ENCODE results near the gene ERO1B. TPM values are rescaled to one million over a fixed set of nuclear protein-coding genes. Genes with fewer than 3 reads are reported as not detected.

Gene ERO1B
- 8.4 and 8.5 TPM in 2 replicates for total RNA-seq

GRCh38 chr1:236281654-236282424, at the start of gene ERO1B:
Gene ERO1B, minus strand, starts transcription at chr1:236281958. Its CDS starts 175 bp downstream, at chr1:236281783.

Other genes with a start within 250 kb of the ERO1B start
- 286 and 303 TPM in 2 replicates for gene NID1, start 216.9 kb downstream of the ERO1B start, total RNA-seq
- 5.7 and 9.4 TPM in 2 replicates for gene GPR137B, start 139.4 kb downstream of the ERO1B start, total RNA-seq
- gene EDARADD, start 112.3 kb upstream of the ERO1B start, total RNA-seq: under 0.01 TPM in 1 of 2 replicates, not detected in the other
- 154 and 198 TPM in 2 replicates for gene LGALS8, start 242.0 kb upstream of the ERO1B start, total RNA-seq